H9 (cell line): ENCODE results near the gene ARL13A. TPM values are rescaled to one million over a fixed set of nuclear protein-coding genes. Genes with fewer than 3 reads are reported as not detected.

ENCODE experiments used
- DNase-seq: peaks from one replicate; pipeline ENCODE4 v3.0.0-alpha.2; 2017
- H2AFZ ChIP-seq: one replicate; pipeline ENCODE4 v1.6.1; 2013; ENCODE audit warnings: mild to moderate bottlenecking, low read length, control low read depth, moderate library complexity
- H2AK5ac ChIP-seq: 2 replicates; pipeline ENCODE4 v1.6.1; 2013; ENCODE audit warnings: low read length, control low read depth, mixed read lengths; ENCODE audit not compliant: insufficient read length
- H2BK120ac ChIP-seq: one replicate; pipeline ENCODE4 v1.6.1; 2013; ENCODE audit warnings: low read depth, mild to moderate bottlenecking, low read length, control low read depth, inconsistent platforms; ENCODE audit not compliant: poor library complexity, severe bottlenecking
- H2BK12ac ChIP-seq: 2 replicates; pipeline ENCODE4 v1.6.1; 2013; ENCODE audit warnings: low read length, control low read depth, mixed read lengths, low read depth; ENCODE audit not compliant: insufficient read length
- H2BK15ac ChIP-seq: 2 replicates; pipeline ENCODE4 v1.6.1; 2013; ENCODE audit warnings: low read depth, low read length, control low read depth
- H2BK20ac ChIP-seq: one replicate; pipeline ENCODE4 v1.6.1; 2013; ENCODE audit warnings: low read depth, mild to moderate bottlenecking, low read length, control low read depth, inconsistent platforms; ENCODE audit not compliant: poor library complexity, severe bottlenecking
- H2BK5ac ChIP-seq: 2 replicates; pipeline ENCODE4 v1.6.1; 2013; ENCODE audit warnings: low read length, control low read depth, mixed read lengths; ENCODE audit not compliant: insufficient read length
- H3K14ac ChIP-seq: 2 replicates; pipeline ENCODE4 v1.6.1; 2013; ENCODE audit warnings: low read length, control low read depth; ENCODE audit not compliant: insufficient read depth
- H3K18ac ChIP-seq: 2 replicates; pipeline ENCODE4 v1.6.1; 2013; ENCODE audit warnings: low read depth, mild to moderate bottlenecking, mixed read lengths, low read length, control low read depth; ENCODE audit not compliant: insufficient read length
- H3K23ac ChIP-seq: 2 replicates; pipeline ENCODE4 v1.6.1; 2013; ENCODE audit warnings: low read length, control low read depth, mixed read lengths, low read depth; ENCODE audit not compliant: insufficient read length
- H3K23me2 ChIP-seq: 2 replicates; pipeline ENCODE4 v1.6.1; 2013; ENCODE audit warnings: low read depth, mild to moderate bottlenecking, mixed read lengths, low read length, control low read depth; ENCODE audit not compliant: insufficient read length, poor library complexity, severe bottlenecking
- H3K27ac ChIP-seq: 2 replicates; pipeline ENCODE4 v1.5.1; 2013; ENCODE audit warnings: low read length, control low read depth, mixed read lengths, low read depth; ENCODE audit not compliant: insufficient read length
- H3K27me3 ChIP-seq: 2 replicates; pipeline ENCODE4 v1.6.1; 2013; ENCODE audit warnings: low read length, control low read depth, inconsistent platforms; ENCODE audit not compliant: insufficient read depth
- H3K4ac ChIP-seq: 2 replicates; pipeline ENCODE4 v1.6.1; 2013; ENCODE audit warnings: low read depth, mild to moderate bottlenecking, control low read depth, inconsistent platforms, low read length, moderate library complexity
- H3K4me1 ChIP-seq: 2 replicates; pipeline ENCODE4 v1.6.1; 2013; ENCODE audit warnings: low read length, control low read depth, inconsistent platforms; ENCODE audit not compliant: insufficient read depth
- H3K4me2 ChIP-seq: 2 replicates; pipeline ENCODE4 v1.6.1; 2013; ENCODE audit warnings: low read length, control low read depth, mixed read lengths; ENCODE audit not compliant: insufficient read length, insufficient read depth
- H3K56ac ChIP-seq: 2 replicates; pipeline ENCODE4 v1.6.1; 2013; ENCODE audit warnings: low read depth, mild to moderate bottlenecking, mixed read lengths, low read length, control low read depth; ENCODE audit not compliant: insufficient read length
- H3K79me1 ChIP-seq: 2 replicates; pipeline ENCODE4 v1.6.1; 2013; ENCODE audit warnings: low read depth, mild to moderate bottlenecking, moderate library complexity, low read length, control low read depth, inconsistent platforms; ENCODE audit not compliant: insufficient read depth, poor library complexity, severe bottlenecking
- H3K79me2 ChIP-seq: 2 replicates; pipeline ENCODE4 v1.6.1; 2013; ENCODE audit warnings: low read length, control low read depth, inconsistent platforms; ENCODE audit not compliant: insufficient read depth
- H3K9ac ChIP-seq: 2 replicates; pipeline ENCODE4 v1.6.1; 2013; ENCODE audit warnings: low read length, control low read depth, mixed read lengths; ENCODE audit not compliant: insufficient read length; ENCODE audit errors: extremely low read depth
- H3K9me3 ChIP-seq: one replicate; pipeline ENCODE4 v1.6.1; 2013; ENCODE audit warnings: low read depth, low read length, inconsistent platforms; ENCODE audit not compliant: control insufficient read depth
- H3T11ph ChIP-seq: one replicate; pipeline ENCODE4 v1.6.1; 2013; ENCODE audit warnings: mild to moderate bottlenecking, low read length, control low read depth, inconsistent platforms
- H4K20me1 ChIP-seq: one replicate; pipeline ENCODE4 v1.6.1; 2013; ENCODE audit not compliant: control insufficient read depth, insufficient read length, insufficient read depth
- H4K5ac ChIP-seq: 2 replicates; pipeline ENCODE4 v1.6.1; 2013; ENCODE audit warnings: low read depth, mild to moderate bottlenecking, mixed read lengths, low read length, control low read depth; ENCODE audit not compliant: insufficient read length
- H4K8ac ChIP-seq: replicated peaks from 2 replicates; pipeline ENCODE4 v1.6.1; 2013; ENCODE audit warnings: low read length, control low read depth, mixed read lengths, low read depth; ENCODE audit not compliant: insufficient read length
- H4K91ac ChIP-seq: 2 replicates; pipeline ENCODE4 v1.6.1; 2013; ENCODE audit warnings: low read depth, mild to moderate bottlenecking, moderate library complexity, mixed read lengths, low read length, control low read depth; ENCODE audit not compliant: insufficient read length
- H3K27ac Mint-ChIP-seq, 3 experiments: 2 replicates in 2 of 3; 3 replicates in 1 of 3; pipeline ENCODE4 v1.8.0; 2020 to 2021; ENCODE audit warnings: mixed read lengths in 3 of 3, mild to moderate bottlenecking in 1 of 3, moderate library complexity in 1 of 3
- H3K27me3 Mint-ChIP-seq: 2 replicates; pipeline ENCODE4 v1.8.0; 2021; ENCODE audit warnings: low read depth, mild to moderate bottlenecking, moderate library complexity, mixed read lengths
- H3K36me3 Mint-ChIP-seq, 3 experiments: 2 replicates in 2 of 3; 3 replicates in 1 of 3; pipeline ENCODE4 v1.8.0; 2020 to 2021; ENCODE audit warnings: low read depth in 3 of 3, mixed read lengths in 3 of 3; ENCODE audit not compliant: insufficient read depth in 1 of 3
- H3K4me1 Mint-ChIP-seq, 2 experiments: 2 replicates each; pipeline ENCODE4 v1.8.0; 2020; ENCODE audit warnings: mixed read lengths in 2 of 2
- H3K4me3 Mint-ChIP-seq, 2 experiments: 2 replicates in 1 of 2; 3 replicates in 1 of 2; pipeline ENCODE4 v1.8.0; 2020 to 2021; ENCODE audit warnings: mild to moderate bottlenecking in 2 of 2, mixed read lengths in 2 of 2, moderate library complexity in 1 of 2
- H3K9me3 Mint-ChIP-seq, 2 experiments: 2 replicates in 1 of 2; 3 replicates in 1 of 2; pipeline ENCODE4 v1.8.0; 2020; ENCODE audit warnings: mild to moderate bottlenecking in 2 of 2, mixed read lengths in 2 of 2, moderate library complexity in 1 of 2
- CTCF ChIP-seq: fragments of 200-600 bp; sonication (generic); conservative IDR thresholded peaks from 3 replicates; pipeline ENCODE4 v1.8.0; 2021; ENCODE audit warnings: antibody characterized with exemption, mild to moderate bottlenecking
- WGBS: extraction: QIAGEN DNeasy Blood & Tissue Kit; methylation state at CpG from one replicate; pipeline ENCODE4 v1.1.7; 2013; ENCODE audit warnings: missing lambda C conversion rate, low lambda C conversion rate, mixed read lengths; ENCODE audit not compliant: insufficient read length; ENCODE audit errors: extremely low coverage; 5-methylcytosine and 5-hydroxymethylcytosine counted together
- total RNA-seq: library from RNA; stranded (reverse); gene quantifications from 2 replicates; pipeline ENCODE4 v1.2.1, GENCODE V29; 2021

The ARL13A gene
- total RNA-seq, 1 experiment from 2014 or later = not detected

- no peak overlapping the region for H3K23ac ChIP-seq
- H3K4ac ChIP-seq = no peak overlapping the region
- H2AK5ac ChIP-seq = no peak overlapping the region
- H3K79me2 ChIP-seq = no peaks in the 10 kb centered on the region
- no peaks in the 10 kb centered on the region for H3K4me1 Mint-ChIP-seq
- no peak overlapping the region for H3K4me3 Mint-ChIP-seq
- H3K4me2 ChIP-seq = no peak overlapping the region
- H4K20me1 ChIP-seq = no peaks in the 10 kb centered on the region
- TF ChIP-seq CTCF = no peak
- no peak overlapping the region for H2BK5ac ChIP-seq
- H3K56ac ChIP-seq = no peak overlapping the region
- no peak overlapping the region for H4K5ac ChIP-seq
- no peak overlapping the region for H2AFZ ChIP-seq
- peaks cover 26% of the 10 kb centered on the region for H3K9me3 ChIP-seq
- H3K27ac ChIP-seq = no peak overlapping the region
- H3K79me1 ChIP-seq = no peaks in the 10 kb centered on the region
- H4K91ac ChIP-seq = no peak overlapping the region
- H3K23me2 ChIP-seq = no peaks in the 10 kb centered on the region
- H2BK15ac ChIP-seq = no peak overlapping the region
- no peak overlapping the region for H3K9ac ChIP-seq
- no peak overlapping the region for H3T11ph ChIP-seq
- H3K14ac ChIP-seq = no peak overlapping the region
- no peaks in the 10 kb centered on the region for H3K27me3 ChIP-seq
- H3K4me1 ChIP-seq = no peaks in the 10 kb centered on the region
- no peak overlapping the region for H3K18ac ChIP-seq
- no peak overlapping the region for H4K8ac ChIP-seq
- peaks cover 3 to 8% (median 3%) of the 10 kb centered on the region in 3 experiments; a peak in 5 of 7 replicates for H3K36me3 Mint-ChIP-seq
- WGBS = no CpG with 5 or more reads among the region's 19 CpGs
- H3K27ac Mint-ChIP-seq = no peak overlapping the region
- H2BK12ac ChIP-seq = no peak overlapping the region
- no peak for DNase-seq
- no peak overlapping the region for H2BK20ac ChIP-seq
- peaks cover 47 to 48% of the 10 kb centered on the region in 2 experiments for H3K9me3 Mint-ChIP-seq
- no peaks in the 10 kb centered on the region; the same call in 1 of the 2 replicates for H3K27me3 Mint-ChIP-seq
- H2BK120ac ChIP-seq = no peak overlapping the region
These were observed 3.9 kb downstream of the ARL13A start for GRCh38 chrX:100973411-100973810.
